PC-3 (cell line): Measurements from ENCODE around the gene S100B. TPM values are rescaled to one million over a fixed set of nuclear protein-coding genes. Genes with fewer than 3 reads are reported as not detected.

Experiments used
- ATAC-seq: fragments of 200-7000 bp; cut with Tn5 transposase; 2 replicates; pipeline ENCODE4 v1.9.1; 2020; ENCODE audit warnings: mild to moderate bottlenecking, moderate library complexity
- BruUV-seq: library from RNA; stranded (reverse); fragments of 400-500 nt; replicated peaks from 2 replicates; lab custom pipeline; 2021; lab: Mats Ljungman, UMichigan
- CTCF ChIA-PET: fragments of 300-600 bp; sonication (Branson Sonifier 250); formaldehyde crosslinking; loops from one replicate; lab custom pipeline; 2022; ENCODE audit warnings: antibody characterized with exemption; lab: Charles Lee
- POLR2A ChIA-PET: fragments of 300-600 bp; sonication (Branson Sonifier 250); formaldehyde crosslinking; loops from one replicate; lab custom pipeline; 2022; ENCODE audit warnings: antibody characterized with exemption; ENCODE audit not compliant: unreplicated experiment; lab: Charles Lee
- DNase-seq: peaks from one replicate; pipeline ENCODE4 v3.0.0-alpha.2; 2015
- H2AFZ ChIP-seq: fragments of 300-600 bp; sonication (generic); 2 replicates; pipeline ENCODE4 v1.6.0; 2016; ENCODE audit warnings: antibody characterized with exemption, low read length
- H3F3A ChIP-seq: fragments of 300-600 bp; sonication (generic); one replicate; pipeline ENCODE4 v1.6.0; 2017; ENCODE audit warnings: antibody characterized with exemption, low read length, control low read depth, mild to moderate bottlenecking; ENCODE audit not compliant: unreplicated experiment
- H3K27ac ChIP-seq: fragments of 300-600 bp; sonication (generic); 2 replicates; pipeline ENCODE4 v1.5.1; 2016; ENCODE audit warnings: mild to moderate bottlenecking, low read length
- H3K27me3 ChIP-seq: fragments of 300-600 bp; sonication (generic); 2 replicates; pipeline ENCODE4 v1.6.1; 2016; ENCODE audit warnings: low read length, mixed read lengths
- H3K36me3 ChIP-seq: fragments of 300-600 bp; sonication (generic); 2 replicates; pipeline ENCODE4 v1.6.1; 2016; ENCODE audit warnings: low read depth, mixed run types, low read length, mixed read lengths
- H3K4me1 ChIP-seq: fragments of 300-600 bp; sonication (generic); 2 replicates; pipeline ENCODE4 v1.5.1; 2016; ENCODE audit warnings: low read length; ENCODE audit not compliant: insufficient read depth
- H3K4me2 ChIP-seq: fragments of 300-600 bp; sonication (generic); 2 replicates; pipeline ENCODE4 v1.6.0; 2016; ENCODE audit warnings: low read length
- H3K4me3 ChIP-seq: fragments of 300-600 bp; sonication (generic); 2 replicates; pipeline ENCODE4 v1.5.1; 2016; ENCODE audit warnings: mild to moderate bottlenecking, low read length, mixed read lengths
- H3K79me2 ChIP-seq: fragments of 300-600 bp; sonication (generic); 2 replicates; pipeline ENCODE4 v1.6.1; 2017; ENCODE audit warnings: low read length, mixed read lengths
- H3K9ac ChIP-seq: fragments of 300-600 bp; sonication (generic); 2 replicates; pipeline ENCODE4 v1.6.0; 2016; ENCODE audit warnings: mild to moderate bottlenecking, low read length
- H3K9me2 ChIP-seq: fragments of 300-600 bp; sonication (generic); replicated peaks from 2 replicates; pipeline ENCODE4 v1.6.1; 2016; ENCODE audit warnings: mixed run types, low read length, mixed read lengths
- H3K9me3 ChIP-seq: fragments of 300-600 bp; sonication (generic); 2 replicates; pipeline ENCODE4 v1.6.1; 2016; ENCODE audit warnings: low read length, mixed read lengths
- H4K20me1 ChIP-seq: fragments of 300-600 bp; sonication (generic); 2 replicates; pipeline ENCODE4 v1.6.1; 2016; ENCODE audit warnings: low read length, mixed read lengths
- EZH2 ChIP-seq: fragments of 300-600 bp; sonication (generic); IDR thresholded peaks from one replicate; pipeline ENCODE4 v1.6.1; 2017; ENCODE audit warnings: antibody characterized with exemption, mild to moderate bottlenecking, low read length; ENCODE audit not compliant: unreplicated experiment
- EZH2phosphoT487 ChIP-seq: fragments of 300-600 bp; sonication (generic); IDR thresholded peaks from 2 replicates; pipeline ENCODE4 v1.6.1; 2018; ENCODE audit warnings: mild to moderate bottlenecking, antibody characterized with exemption, low read length, borderline replicate concordance
- intact Hi-C: fragments of 100-400 bp; cut with micrococcal nuclease; formaldehyde crosslinking; loops from 2 replicates; pipeline ENCODE4 v1.9.0; 2023
- total RNA-seq: library from RNA; depleted of rRNA; stranded (reverse); fragments of >200 nt; gene quantifications from 2 replicates; pipeline ENCODE4 v1.2.3, GENCODE V29; 2014; rRNA removed
- TF ChIP-seq, protein P1 (sequence below): fragments of 300-600 bp; sonication (generic); conservative IDR thresholded peaks from 2 replicates; pipeline ENCODE4 v1.5.1; 2017; ENCODE audit warnings: antibody characterized with exemption, low read depth, mild to moderate bottlenecking, low read length

The S100B gene
- total RNA-seq, 1 experiment from 2014 or later: not detected

DNA sequence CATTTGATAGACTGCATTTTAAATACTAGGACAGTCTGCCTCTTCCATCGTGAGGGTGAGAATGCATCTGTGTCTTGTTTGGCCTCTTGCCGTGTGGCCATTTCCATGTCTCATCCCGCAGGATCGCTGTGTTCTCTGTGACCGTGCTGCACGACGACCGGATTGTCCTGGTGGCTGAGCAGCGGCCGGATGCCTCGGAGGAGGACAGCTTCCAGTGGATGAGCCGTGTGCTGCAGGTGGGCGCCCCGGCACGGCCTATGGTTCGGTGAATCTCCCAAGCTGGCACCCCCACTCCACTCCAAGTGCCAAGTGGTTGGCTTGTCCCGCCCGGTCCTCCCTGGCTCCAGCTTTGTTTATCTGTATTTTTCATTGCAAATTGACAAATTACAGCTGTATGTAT, 55.2 kb downstream of the S100B start:
- no peaks in the 10 kb centered on the region for H3K9me3 ChIP-seq
- H3F3A ChIP-seq: no peaks in the 10 kb centered on the region
- H2AFZ ChIP-seq: no peak overlapping the region
- H3K79me2 ChIP-seq: no peaks in the 10 kb centered on the region
- H3K27ac ChIP-seq: no peak overlapping the region
- no peak overlapping the region for H3K9ac ChIP-seq
- ChIA-PET CTCF (no interaction called here), POLR2A (no interaction called here)
- no peak overlapping the region for H3K4me3 ChIP-seq
- no peaks in the 10 kb centered on the region for H3K4me1 ChIP-seq
- BruUV-seq: no TSS peak
- intact Hi-C loops: no loop called here
- DNase-seq (no peak), ATAC-seq (no peak)
- no peaks in the 10 kb centered on the region for H3K27me3 ChIP-seq
- H3K4me2 ChIP-seq: no peak overlapping the region
- H4K20me1 ChIP-seq: no peaks in the 10 kb centered on the region
- no peaks in the 10 kb centered on the region for H3K9me2 ChIP-seq
- TF ChIP-seq EZH2 (no peak), EZH2phosphoT487 (no peak)
- TF ChIP-seq, protein P1, sequence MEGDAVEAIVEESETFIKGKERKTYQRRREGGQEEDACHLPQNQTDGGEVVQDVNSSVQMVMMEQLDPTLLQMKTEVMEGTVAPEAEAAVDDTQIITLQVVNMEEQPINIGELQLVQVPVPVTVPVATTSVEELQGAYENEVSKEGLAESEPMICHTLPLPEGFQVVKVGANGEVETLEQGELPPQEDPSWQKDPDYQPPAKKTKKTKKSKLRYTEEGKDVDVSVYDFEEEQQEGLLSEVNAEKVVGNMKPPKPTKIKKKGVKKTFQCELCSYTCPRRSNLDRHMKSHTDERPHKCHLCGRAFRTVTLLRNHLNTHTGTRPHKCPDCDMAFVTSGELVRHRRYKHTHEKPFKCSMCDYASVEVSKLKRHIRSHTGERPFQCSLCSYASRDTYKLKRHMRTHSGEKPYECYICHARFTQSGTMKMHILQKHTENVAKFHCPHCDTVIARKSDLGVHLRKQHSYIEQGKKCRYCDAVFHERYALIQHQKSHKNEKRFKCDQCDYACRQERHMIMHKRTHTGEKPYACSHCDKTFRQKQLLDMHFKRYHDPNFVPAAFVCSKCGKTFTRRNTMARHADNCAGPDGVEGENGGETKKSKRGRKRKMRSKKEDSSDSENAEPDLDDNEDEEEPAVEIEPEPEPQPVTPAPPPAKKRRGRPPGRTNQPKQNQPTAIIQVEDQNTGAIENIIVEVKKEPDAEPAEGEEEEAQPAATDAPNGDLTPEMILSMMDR: no peak
- peaks cover 23% of the 10 kb centered on the region for H3K36me3 ChIP-seq

Other genes with a start within 250 kb of the S100B start
- 23.7 and 33.6 TPM in 2 replicates for gene DIP2A, start 146.2 kb downstream of the S100B start, total RNA-seq
- gene PRMT2, start 30.6 kb upstream of the S100B start, total RNA-seq: 101 and 128 TPM in 2 replicates